GM11168 (cell line): ENCODE data around the gene ANXA6.

Experiments
- in situ Hi-C: fragments of 300-500 bp; cut with MboI; formaldehyde crosslinking; loops from one replicate; pipeline ENCODE4 v1.12.0; 2022; ENCODE audit warnings: low sequenced_read_pairs; ENCODE audit not compliant: unreplicated experiment

Gene ANXA6

GRCh38 chr5:151051931-151052608 lies 105.5 kb downstream of the ANXA6 start:
- in situ Hi-C loops, result loop anchor here (5.0 kb wide), 1 partner anchor 70 kb away; no protein-coding TSS in a partner anchor

GRCh38 chr5:151051066-151051930 lies 106.3 kb downstream of the ANXA6 start:
- in situ Hi-C loops, result loop anchor here (5.0 kb wide), 1 partner anchor 71 kb away; no protein-coding TSS in a partner anchor
